GM12875 (cell line): ENCODE results near the gene DAAM2.

Experiments
- H3K4me3 ChIP-seq: one replicate; pipeline ENCODE4 v1.5.1; 2011; ENCODE audit warnings: low read depth, low read length, control low read depth
- CTCF ChIP-seq: IDR thresholded peaks from 2 replicates; pipeline ENCODE4 v1.5.1; 2011; ENCODE audit warnings: low read depth, mild to moderate bottlenecking, control low read depth, inconsistent platforms, low read length, moderate library complexity, borderline replicate concordance; ENCODE audit not compliant: insufficient read depth

The DAAM2 gene

GRCh38 chr6:39904946-39905639, 112.9 kb downstream of the DAAM2 start:
- no peak for TF ChIP-seq CTCF
- no peak overlapping the region for H3K4me3 ChIP-seq

- TF ChIP-seq CTCF, result no peak
- no peak overlapping the region for H3K4me3 ChIP-seq
Observed at GRCh38 chr6:39905640-39905975, 113.4 kb downstream of the DAAM2 start.

GRCh38 chr6:39906318-39906761, 114.2 kb downstream of the DAAM2 start:
- no peak for TF ChIP-seq CTCF
- no peak overlapping the region for H3K4me3 ChIP-seq

GRCh38 chr6:39907871-39908575, 115.8 kb downstream of the DAAM2 start:
- no peak overlapping the region for H3K4me3 ChIP-seq
- TF ChIP-seq CTCF, result no peak

- no peak for TF ChIP-seq CTCF
- no peak overlapping the region for H3K4me3 ChIP-seq
Observed at GRCh38 chr6:39908838-39909583, 116.8 kb downstream of the DAAM2 start.

GRCh38 chr6:39909701-39910100, 117.5 kb downstream of the DAAM2 start:
- H3K4me3 ChIP-seq, result no peak overlapping the region
- TF ChIP-seq CTCF, result no peak
